HepG2 (cell line): ENCODE data around the gene TBL3. TPM values are rescaled to one million over a fixed set of nuclear protein-coding genes. Genes with fewer than 3 reads are reported as not detected.

Experiments
- ATF7-NPFF ChIP-seq: sonication (generic); formaldehyde crosslinking; IDR thresholded peaks from 2 replicates; pipeline ENCODE4 v1.8.1; 2023; ENCODE audit warnings: mild to moderate bottlenecking, low read depth, missing genetic modification reagents, moderate library complexity
- CEBPZ ChIP-seq: IDR thresholded peaks from 2 replicates; pipeline ENCODE4 v1.6.1; 2012; ENCODE audit warnings: low read length, improper control_type of control experiment
- MED1 ChIP-seq: sonication (generic); formaldehyde crosslinking; IDR thresholded peaks from 2 replicates; pipeline ENCODE4 v1.4.0; 2020; ENCODE audit warnings: missing genetic modification reagents
- NFIB ChIP-seq: sonication (generic); formaldehyde crosslinking; IDR thresholded peaks from 2 replicates; pipeline ENCODE4 v1.9.0; 2021; ENCODE audit warnings: missing genetic modification reagents, mild to moderate bottlenecking, borderline replicate concordance
- NFKBIZ ChIP-seq: IDR thresholded peaks from 2 replicates; pipeline ENCODE4 v1.6.1; 2018; ENCODE audit warnings: missing genetic modification reagents, missing compliant biosample characterization
- NPAS2 ChIP-seq: sonication (generic); formaldehyde crosslinking; IDR thresholded peaks from 2 replicates; pipeline ENCODE4 v1.8.0; 2022; ENCODE audit warnings: mild to moderate bottlenecking, missing genetic modification reagents, borderline replicate concordance
- NR2F6 ChIP-seq, 2 experiments: IDR thresholded peaks; 2 replicates each; pipeline ENCODE4 v1.6.1; 2016; ENCODE audit warnings: antibody characterized with exemption in 1 of 2, mild to moderate bottlenecking in 1 of 2
- PHF5A ChIP-seq: IDR thresholded peaks from one replicate; pipeline ENCODE4 v1.6.1; 2018; ENCODE audit warnings: low read depth, missing genetic modification reagents; ENCODE audit not compliant: unreplicated experiment
- PITX1 ChIP-seq: sonication (generic); formaldehyde crosslinking; IDR thresholded peaks from 2 replicates; pipeline ENCODE4 v1.5.1; 2020; ENCODE audit warnings: mild to moderate bottlenecking, missing genetic modification reagents
- PLSCR1 ChIP-seq: sonication (generic); formaldehyde crosslinking; IDR thresholded peaks from 2 replicates; pipeline ENCODE4 v1.5.0; 2020; ENCODE audit warnings: missing genetic modification reagents, mild to moderate bottlenecking, borderline replicate concordance
- PRDM15 ChIP-seq: sonication (generic); formaldehyde crosslinking; IDR thresholded peaks from 2 replicates; pipeline ENCODE4 v1.4.0; 2020; ENCODE audit warnings: missing genetic modification reagents
- RFX1 ChIP-seq: fragments of 450-650 bp; IDR thresholded peaks from 2 replicates; pipeline ENCODE4 v1.6.1; 2017
- SNAPC5 ChIP-seq: sonication (generic); formaldehyde crosslinking; IDR thresholded peaks from 2 replicates; pipeline ENCODE4 v1.8.1; 2023; ENCODE audit warnings: mild to moderate bottlenecking, missing genetic modification reagents, borderline replicate concordance
- TGIF2 ChIP-seq: IDR thresholded peaks from 2 replicates; pipeline ENCODE4 v1.6.1; 2016; ENCODE audit warnings: control low read depth, missing compliant biosample characterization
- THAP8 ChIP-seq: sonication (generic); formaldehyde crosslinking; IDR thresholded peaks from 2 replicates; pipeline ENCODE4 v1.5.1; 2020; ENCODE audit warnings: missing genetic modification reagents, mild to moderate bottlenecking, borderline replicate concordance
- ZNF253 ChIP-seq: sonication (generic); formaldehyde crosslinking; IDR thresholded peaks from 2 replicates; pipeline ENCODE4 v1.8.0; 2022; ENCODE audit warnings: mild to moderate bottlenecking, missing genetic modification reagents, borderline replicate concordance
- ZNF597 ChIP-seq: sonication (generic); formaldehyde crosslinking; IDR thresholded peaks from 2 replicates; pipeline ENCODE4 v1.5.0; 2020; ENCODE audit warnings: missing genetic modification reagents
- polyA plus RNA-seq, 8 experiments: library from polyadenylated mRNA; depleted of rRNA in 3 of 8; stranded (reverse) in 7 of 8; unstranded in 1 of 8; fragments of >200 nt; fragmentation: Illumina TruSeq in 4 of 8; extraction: Trizol in 4 of 8; gene quantifications; 2 replicates each; pipeline versions ENCODE4 v1.2.1 to v1.2.3, GENCODE V29; 2011 to 2016; ENCODE audit warnings: low read depth in 4 of 8, missing spikeins in 1 of 8, mixed read lengths in 1 of 8; ENCODE audit not compliant: insufficient read depth in 1 of 8
- total RNA-seq, 5 experiments: library from RNA; depleted of rRNA; stranded (reverse); fragments of >200 nt; fragmentation: Illumina TruSeq; extraction: Trizol; gene quantifications; 2 replicates each; pipeline ENCODE4 v1.2.3, GENCODE V29; 2016; ENCODE audit warnings: low read depth in 1 of 5

TBL3 gene
- total and polyA plus RNA-seq, 2 of the 13 experiments (the other 11 are each of a cell fraction or from before 2014, with no cell fraction given): 16.8 to 38.0 TPM

GRCh38 chr16:2009791-2010510 is 38.1 kb downstream of the TBL3 start, which contains the start of gene ZNF598 (continued):
- TF ChIP-seq PRDM15 (CRISPR knock-in tag) (no peak), ATF7-NPFF (CRISPR knock-in tag) (no peak; the same call in 1 of the 2 replicates), SNAPC5 (CRISPR knock-in tag) (no peak), CEBPZ (no peak), PHF5A (no peak), ZNF597 (no peak), PITX1 (peak; percentile 11; the same call in 1 of the 2 replicates), TGIF2 (CRISPR knock-in tag) (peak; percentile 67; the same call in 1 of the 2 replicates), NPAS2 (CRISPR knock-in tag) (0 out of 2 replicates have a peak, but pooled peaks have one; percentile 50), NFKBIZ (CRISPR knock-in tag) (peak; percentile 69; the same call in 1 of the 2 replicates), NFIB (CRISPR knock-in tag) (no peak), RFX1 (no peak), NR2F6 (IDR thresholded peaks at IDR 0.05) (no peak), NR2F6 (CRISPR knock-in tag; IDR thresholded peaks at IDR 0.05) (peak; percentile 7; the same call in 1 of the 2 replicates), PLSCR1 (no peak), ZNF253 (CRISPR knock-in tag) (no peak), THAP8 (CRISPR knock-in tag) (no peak), MED1 (CRISPR knock-in tag) (peak; percentile 52)
